ENCODE data around the gene RHBDD1. TPM values are rescaled to one million over a fixed set of nuclear protein-coding genes. Genes with fewer than 3 reads are reported as not detected.

Gene RHBDD1
- total and polyA plus RNA-seq, 2 donors (not counting 3 experiments of a cell fraction or from before 2014, with no cell fraction given): 6.8 to 19.4 TPM

GRCh38 chr2:226984750-226985582, 149.1 kb downstream of the RHBDD1 start:
- ChIA-PET CTCF (interaction anchor here (0.6 to 2.5 kb wide), 16 partner anchors 14 to 1322 kb away, joined by 3 to 52 read pairs (median 4); partner anchors contain the start of gene RHBDD1), POLR2A (no interaction called here)
- dilution Hi-C loops (cut with MboI; ENCODE audit: extremely low pct_ligation_motif_present, low sequenced_read_pairs) (no loop called here), intact Hi-C loops (cut with micrococcal nuclease) (loop anchor here (1.0 to 2.0 kb wide), 4 partner anchors 182 to 1315 kb away; no protein-coding TSS in a partner anchor)
- Histone ChIP-seq H3K4me2 (ENCODE audit: insufficient read depth, low read length) (no peak overlapping the region), H3K9me3 (replicated peaks; ENCODE audit: control insufficient read depth, insufficient read depth, low read length) (no peaks in the 10 kb centered on the region), H3K79me2 (ENCODE audit: control insufficient read depth, insufficient read depth, low read length) (no peaks in the 10 kb centered on the region), H3K9ac (replicated peaks; ENCODE audit: extremely low read depth, insufficient read depth, low read length) (no peak overlapping the region), H3K36me3 (ENCODE audit: control insufficient read depth in 2 of 2, extremely low read depth in 1 of 2, insufficient read depth in 2 of 2, low read length in 2 of 2) (no peaks in the 10 kb centered on the region), H3K4me3 (replicated peaks in 1 of 3; ENCODE audit: insufficient read depth in 1 of 3, low read depth in 1 of 3, low read length in 3 of 3) (no peak overlapping the region), H2AFZ (ENCODE audit: low read depth, low read length) (no peak overlapping the region), H3K9me1 (replicated peaks; ENCODE audit: control insufficient read depth, extremely low read depth, insufficient read depth, low read length) (no peaks in the 10 kb centered on the region), H3K27me3 (ENCODE audit: control insufficient read depth in 2 of 2, insufficient read depth in 2 of 2, low read length in 2 of 2) (no peaks in the 10 kb centered on the region), H3K4me1 (ENCODE audit: control insufficient read depth, extremely low read depth, insufficient read depth, low read length) (no peaks in the 10 kb centered on the region), H3K27ac (ENCODE audit: insufficient read depth, low read depth, low read length) (no peak overlapping the region), H4K20me1 (replicated peaks; ENCODE audit: control insufficient read depth, extremely low read depth, insufficient read depth, low read length) (no peaks in the 10 kb centered on the region)
- peak; percentile 75 for FAIRE-seq
- no TSS peak for BruUV-seq (replicated peaks)
- DNase-seq (ENCODE audit: low read depth, low spot score): peak; percentile 57
- TF ChIP-seq EZH2 (IDR thresholded peaks at IDR 0.05; ENCODE audit: borderline replicate concordance, low read depth, low read length, severe bottlenecking) (no peak), CTCF (IDR thresholded peaks at IDR 0.05; ENCODE audit: extremely low read depth in 1 of 2, insufficient read depth in 1 of 2, low read depth in 1 of 2, low read length in 2 of 2) (peak; percentile 32 to 42)

- Histone ChIP-seq H3K27me3 (ENCODE audit: control insufficient read depth in 2 of 2, insufficient read depth in 2 of 2, low read length in 2 of 2) (no peaks in the 10 kb centered on the region), H3K4me3 (replicated peaks in 1 of 3; ENCODE audit: insufficient read depth in 1 of 3, low read depth in 1 of 3, low read length in 3 of 3) (no peak overlapping the region), H3K36me3 (ENCODE audit: control insufficient read depth in 2 of 2, extremely low read depth in 1 of 2, insufficient read depth in 2 of 2, low read length in 2 of 2) (no peaks in the 10 kb centered on the region), H3K9me1 (replicated peaks; ENCODE audit: control insufficient read depth, extremely low read depth, insufficient read depth, low read length) (no peaks in the 10 kb centered on the region), H3K79me2 (ENCODE audit: control insufficient read depth, insufficient read depth, low read length) (no peaks in the 10 kb centered on the region), H4K20me1 (replicated peaks; ENCODE audit: control insufficient read depth, extremely low read depth, insufficient read depth, low read length) (no peaks in the 10 kb centered on the region), H3K27ac (ENCODE audit: insufficient read depth, low read depth, low read length) (no peak overlapping the region), H3K9me3 (replicated peaks; ENCODE audit: control insufficient read depth, insufficient read depth, low read length) (no peaks in the 10 kb centered on the region), H2AFZ (ENCODE audit: low read depth, low read length) (no peak overlapping the region), H3K4me1 (ENCODE audit: control insufficient read depth, extremely low read depth, insufficient read depth, low read length) (no peaks in the 10 kb centered on the region), H3K4me2 (ENCODE audit: insufficient read depth, low read length) (no peak overlapping the region), H3K9ac (replicated peaks; ENCODE audit: extremely low read depth, insufficient read depth, low read length) (no peak overlapping the region)
- DNase-seq (ENCODE audit: low read depth, low spot score) (no peak), FAIRE-seq (no peak)
- intact Hi-C loops (cut with micrococcal nuclease) (loop anchor here (1.0 to 2.0 kb wide), 4 partner anchors 183 to 1315 kb away; no protein-coding TSS in a partner anchor), dilution Hi-C loops (cut with MboI; ENCODE audit: extremely low pct_ligation_motif_present, low sequenced_read_pairs) (no loop called here)
- TF ChIP-seq CTCF (IDR thresholded peaks at IDR 0.05; ENCODE audit: extremely low read depth in 1 of 2, insufficient read depth in 1 of 2, low read depth in 1 of 2, low read length in 2 of 2) (peak in 1 of 2 donors; percentile 2), FOS (IDR thresholded peaks at IDR 0.05; ENCODE audit: borderline replicate concordance, insufficient read depth, low read length) (no peak)
- no TSS peak for BruUV-seq (replicated peaks)
- ChIA-PET POLR2A (no interaction called here), CTCF (interaction anchor here (0.6 to 2.5 kb wide), 16 partner anchors 13 to 1323 kb away, joined by 3 to 52 read pairs (median 4); partner anchors contain the start of gene RHBDD1)
Measured at GRCh38 chr2:226985583-226985946, 149.7 kb downstream of the RHBDD1 start.
